GM20000 (cell line): Measurements from ENCODE around the gene CPA1.

Experiments used
- DNase-seq: peaks from one replicate; pipeline ENCODE4 v3.0.0; 2012; ENCODE audit warnings: low spot score
- CTCF ChIP-seq: IDR thresholded peaks from 2 replicates; pipeline ENCODE4 v1.5.1; 2012; ENCODE audit warnings: mild to moderate bottlenecking, control low read depth; ENCODE audit errors: extremely low read depth, missing control alignments

The CPA1 gene

GRCh38 chr7:130432886-130433285, 52.6 kb downstream of the CPA1 start:
- TF ChIP-seq CTCF: no peak
- no peak for DNase-seq

GRCh38 chr7:130433301-130433700, 53.0 kb downstream of the CPA1 start:
- TF ChIP-seq CTCF: no peak
- DNase-seq: no peak

GRCh38 chr7:130435311-130435854, 55.1 kb downstream of the CPA1 start:
- no peak for TF ChIP-seq CTCF
- no peak for DNase-seq

GRCh38 chr7:130436253-130436652, 56.0 kb downstream of the CPA1 start:
- TF ChIP-seq CTCF: no peak
- no peak for DNase-seq
